ENCODE data around the gene TBL3. TPM values are rescaled to one million over a fixed set of nuclear protein-coding genes. Genes with fewer than 3 reads are reported as not detected.

The TBL3 gene
- total RNA-seq, 4 donors from 2014 or later = 4.1 to 46.6 (median 27.4) TPM

- Histone ChIP-seq H3K9me3 (no peaks in the 10 kb centered on the region), H3K36me3 (no peaks in the 10 kb centered on the region), H3K4me1 (peaks cover 0 to 18% of the 10 kb centered on the region in 2 donors), H3K27me3 (peaks cover 0 to 5% of the 10 kb centered on the region in 2 donors), H3K27ac (no peak overlapping the region), H3K4me3 (no peak overlapping the region)
- TF ChIP-seq CTCF (IDR thresholded peaks at IDR 0.05) = no peak
- TF ChIP-seq POLR2A (IDR thresholded peaks at IDR 0.05) = no peak
- no peak for DNase-seq
- intact Hi-C loops (cut with DNase I; ENCODE audit: low total_unique reads) = no loop called here
Measured at GRCh38 chr16:1975432-1976215, 3.8 kb downstream of the TBL3 start.

- intact Hi-C loops (cut with DNase I; ENCODE audit: low total_unique reads) = no loop called here
- no peak for DNase-seq
- no peak overlapping the region for H3K4me3 ChIP-seq
- H3K27me3 ChIP-seq = peaks cover 0 to 7% of the 10 kb centered on the region in 2 donors
- no peak for TF ChIP-seq POLR2A (IDR thresholded peaks at IDR 0.05)
- TF ChIP-seq CTCF (IDR thresholded peaks at IDR 0.05) = no peak
- no peak overlapping the region for H3K27ac ChIP-seq
- peaks cover 0 to 14% of the 10 kb centered on the region in 2 donors for H3K4me1 ChIP-seq
- H3K9me3 ChIP-seq = no peaks in the 10 kb centered on the region
- H3K36me3 ChIP-seq = no peaks in the 10 kb centered on the region
Measured at GRCh38 chr16:1976216-1976520, 4.3 kb downstream of the TBL3 start.

- H3K36me3 ChIP-seq = no peaks in the 10 kb centered on the region
- intact Hi-C loops (cut with DNase I; ENCODE audit: low total_unique reads) = no loop called here
Measured at GRCh38 chr16:1976951-1977874, 5.4 kb downstream of the TBL3 start.

GRCh38 chr16:1977875-1978268, 6.0 kb downstream of the TBL3 start:
- H3K27me3 ChIP-seq = peaks cover 0 to 14% of the 10 kb centered on the region in 2 donors
- TF ChIP-seq POLR2A (IDR thresholded peaks at IDR 0.05) (no peak), CTCF (IDR thresholded peaks at IDR 0.05) (no peak)
- H3K27ac ChIP-seq = no peak overlapping the region
- peaks cover 0 to 6% of the 10 kb centered on the region in 2 donors for H3K4me1 ChIP-seq
- no peaks in the 10 kb centered on the region for H3K9me3 ChIP-seq
- no peaks in the 10 kb centered on the region for H3K36me3 ChIP-seq
- DNase-seq = no peak
- intact Hi-C loops (cut with DNase I; ENCODE audit: low total_unique reads) = no loop called here
- H3K4me3 ChIP-seq = no peak overlapping the region

More at GRCh38 chr16:1976951-1977874, 5.4 kb downstream of the TBL3 start:
- Histone ChIP-seq H3K27me3 (peaks cover 0 to 10% of the 10 kb centered on the region in 2 donors), H3K4me1 (peaks cover 0 to 12% of the 10 kb centered on the region in 2 donors), H3K27ac (no peak overlapping the region), H3K4me3 (no peak overlapping the region), H3K9me3 (no peaks in the 10 kb centered on the region)
- TF ChIP-seq CTCF (IDR thresholded peaks at IDR 0.05) = no peak
- TF ChIP-seq POLR2A (IDR thresholded peaks at IDR 0.05) = no peak
- DNase-seq = no peak

Data from uterus (tissue), 4 donors.